ENCODE data around the gene LLCFC1. TPM values are rescaled to one million over a fixed set of nuclear protein-coding genes. Genes with fewer than 3 reads are reported as not detected.

Gene LLCFC1
- total RNA-seq, result not detected in 2 replicates

DNA sequence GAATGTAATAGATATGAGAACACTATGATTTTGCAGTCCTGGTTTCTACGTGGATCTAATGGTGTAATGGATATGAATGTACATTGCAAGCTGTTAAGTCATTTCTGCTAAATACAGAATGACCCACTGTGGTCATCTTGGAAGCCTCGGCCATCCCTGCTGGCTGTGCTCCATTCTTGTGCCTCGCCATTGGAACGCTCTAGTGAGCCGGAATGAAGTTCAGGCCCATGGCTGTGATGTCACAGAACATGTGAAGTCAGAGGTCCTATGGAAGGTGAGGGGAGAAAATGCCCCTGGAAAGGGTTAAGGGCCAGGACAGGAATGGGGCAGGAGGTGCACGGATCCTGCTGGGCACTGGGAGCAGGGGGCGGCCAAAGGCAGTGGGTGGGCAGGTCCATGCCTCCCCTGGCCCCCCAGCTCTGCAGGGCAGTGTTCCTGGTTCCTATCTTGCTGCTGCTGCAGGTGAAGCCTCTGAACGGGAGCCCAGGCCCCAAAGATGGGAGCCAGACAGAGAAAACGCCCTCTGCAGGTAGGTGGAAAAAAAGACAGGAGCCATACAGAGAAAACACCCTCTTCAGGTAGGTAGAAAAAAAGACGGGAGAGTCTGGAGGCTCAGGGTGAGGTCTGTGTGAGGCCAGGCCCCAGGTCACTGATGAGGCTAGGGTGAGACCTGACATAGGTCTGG lies at the start of gene LLCFC1:
TSS of gene LLCFC1 (plus strand) at position 259 of the 685 bp plus-strand sequence. CDS start at position 397, 138 bp downstream.
- no peak for DNase-seq (ENCODE audit: extremely low read depth, low read depth, low spot score)

GRCh38 chr7:142889816-142890215 lies 49.5 kb upstream of the LLCFC1 start:
- DNase-seq (ENCODE audit: extremely low read depth, low read depth, low spot score), result no peak

- DNase-seq (ENCODE audit: extremely low read depth, low read depth, low spot score), result no peak
Measured at GRCh38 chr7:142890874-142891485, 48.3 kb upstream of the LLCFC1 start.

DNA sequence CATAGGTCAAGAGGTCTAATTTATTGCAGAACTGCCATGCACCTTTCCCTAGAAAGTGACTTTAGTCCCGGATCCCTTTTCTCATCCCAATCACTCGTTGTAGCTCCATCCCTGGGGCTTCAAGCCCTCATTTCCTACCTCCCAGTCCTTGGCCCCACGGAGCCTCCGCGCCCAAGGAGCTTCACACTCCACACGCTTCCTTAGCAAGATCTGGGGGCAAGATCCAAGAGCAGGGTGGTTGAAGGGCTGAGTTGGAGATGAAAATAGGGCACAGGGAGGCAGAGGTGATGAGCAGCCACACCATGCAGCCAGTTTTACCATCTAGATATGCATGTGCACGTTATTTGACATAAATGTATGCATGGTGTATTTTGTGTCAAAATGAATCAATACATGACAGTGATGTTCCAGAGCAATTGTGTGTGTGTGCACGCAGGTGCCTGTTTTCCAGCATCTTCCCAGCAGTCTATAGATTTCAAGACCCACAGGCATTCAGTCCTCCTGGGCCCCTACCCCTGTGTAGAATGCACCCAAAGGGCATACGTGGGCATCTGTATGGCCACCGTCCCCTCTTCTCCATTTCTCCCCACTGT lies 47.7 kb upstream of the LLCFC1 start:
- DNase-seq (ENCODE audit: extremely low read depth, low read depth, low spot score), result no peak

DNA sequence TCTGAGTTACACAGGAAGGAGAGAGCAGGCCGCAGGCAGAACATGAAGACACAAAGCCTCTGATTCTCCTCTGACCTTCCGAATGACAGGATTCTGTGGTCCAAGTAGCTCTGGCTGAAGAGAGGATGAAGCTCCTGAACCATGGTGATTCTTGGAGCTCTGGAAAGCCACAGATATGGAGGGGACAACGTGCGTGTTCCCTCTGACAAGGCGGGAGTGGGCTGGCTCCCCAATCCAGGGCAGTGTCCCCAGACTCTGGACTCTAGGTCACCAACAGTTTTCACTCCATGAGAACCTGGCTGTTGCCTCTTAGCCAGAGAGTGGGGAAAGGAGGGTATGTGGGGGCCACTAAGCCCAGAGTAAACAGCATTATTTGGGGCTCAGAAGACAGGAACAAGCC lies 46.3 kb upstream of the LLCFC1 start:
- no peak for DNase-seq (ENCODE audit: extremely low read depth, low read depth, low spot score)

GRCh38 chr7:142894112-142894984 lies 44.9 kb upstream of the LLCFC1 start:
- DNase-seq (ENCODE audit: extremely low read depth, low read depth, low spot score), result no peak

- DNase-seq (ENCODE audit: extremely low read depth, low read depth, low spot score), result no peak
Measured at GRCh38 chr7:142894985-142895593, 44.2 kb upstream of the LLCFC1 start.

GRCh38 chr7:142896151-142896550 lies 43.1 kb upstream of the LLCFC1 start:
- DNase-seq (ENCODE audit: extremely low read depth, low read depth, low spot score), result no peak

DNA sequence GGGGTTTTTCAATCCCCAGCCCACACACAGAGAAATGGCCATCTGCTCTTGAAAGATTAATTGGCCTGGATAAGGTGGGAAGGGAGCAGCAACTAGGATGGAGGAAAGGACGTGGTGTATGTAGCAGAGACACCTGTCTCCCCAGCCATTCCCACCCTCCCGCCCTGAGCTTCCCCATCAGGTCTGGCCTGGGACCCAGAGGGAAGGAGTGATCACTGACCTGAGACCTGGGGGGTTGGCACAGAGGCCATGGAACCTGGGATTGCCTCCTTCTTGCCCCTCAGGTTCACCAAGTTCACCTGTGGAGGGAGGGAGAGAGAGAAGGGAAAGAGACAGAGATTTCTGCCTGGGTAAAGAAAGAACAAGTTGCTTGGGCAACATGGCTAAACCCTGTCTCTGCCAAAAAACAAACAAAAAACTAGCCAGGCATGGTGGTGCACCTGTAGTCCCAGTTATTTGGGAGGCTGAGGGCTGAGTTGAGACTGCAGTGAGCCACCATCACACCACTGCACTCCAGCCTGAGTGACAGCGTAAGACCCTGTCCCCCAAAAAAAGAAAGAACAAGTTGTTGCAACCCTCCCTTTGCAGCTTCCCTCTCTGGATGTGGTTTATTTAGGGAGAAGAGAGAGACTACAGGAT lies 42.4 kb upstream of the LLCFC1 start:
- no peak for DNase-seq (ENCODE audit: extremely low read depth, low read depth, low spot score)

GRCh38 chr7:142897691-142898090 lies 41.6 kb upstream of the LLCFC1 start:
- DNase-seq (ENCODE audit: extremely low read depth, low read depth, low spot score), result no peak

- no peak for DNase-seq (ENCODE audit: extremely low read depth, low read depth, low spot score)
Measured at GRCh38 chr7:142898377-142899170, 40.7 kb upstream of the LLCFC1 start.

GRCh38 chr7:142899661-142900060 lies 39.6 kb upstream of the LLCFC1 start:
- DNase-seq (ENCODE audit: extremely low read depth, low read depth, low spot score), result no peak

- no peak for DNase-seq (ENCODE audit: extremely low read depth, low read depth, low spot score)
Measured at GRCh38 chr7:142901426-142902259, 37.6 kb upstream of the LLCFC1 start.

GRCh38 chr7:142904128-142904527 lies 35.2 kb upstream of the LLCFC1 start:
- DNase-seq (ENCODE audit: extremely low read depth, low read depth, low spot score), result no peak

DNA sequence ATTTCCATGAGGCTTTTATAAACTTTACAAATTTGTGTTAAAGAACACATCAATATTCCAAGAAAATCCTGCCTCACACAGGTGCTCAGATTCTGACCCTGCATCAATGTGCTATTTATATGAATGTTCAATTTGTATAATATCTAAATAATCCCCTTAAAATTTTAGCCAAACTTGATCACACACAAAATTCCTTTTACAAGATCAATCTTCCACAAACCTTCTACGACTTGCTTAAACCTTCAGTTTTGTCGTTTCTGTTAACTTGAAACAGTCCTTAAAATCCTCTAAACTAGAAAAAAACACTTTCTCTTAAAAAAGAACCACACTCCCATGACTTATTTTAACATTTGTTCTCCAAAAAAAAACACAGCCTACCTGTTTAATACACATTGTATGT lies 33.5 kb upstream of the LLCFC1 start:
- DNase-seq (ENCODE audit: extremely low read depth, low read depth, low spot score), result no peak

DNA sequence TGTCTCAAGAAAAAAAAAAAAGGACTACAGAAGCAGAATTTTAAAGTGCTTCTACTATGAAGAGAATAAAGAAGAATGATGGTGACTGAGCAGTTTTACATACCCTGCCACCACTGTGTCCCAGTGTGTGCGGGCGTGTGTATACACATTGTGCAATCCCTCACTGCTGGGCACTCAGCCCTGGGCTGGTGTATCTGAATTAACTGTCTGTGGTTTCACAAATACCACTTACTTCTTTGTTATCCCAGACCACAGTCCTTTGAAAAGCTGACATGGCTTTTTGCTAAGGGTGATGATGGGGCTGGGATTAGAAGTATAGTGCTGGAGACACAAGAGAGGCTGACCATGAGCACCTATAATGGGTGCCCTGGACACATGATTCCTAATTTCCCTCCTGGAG lies 32.6 kb upstream of the LLCFC1 start:
- DNase-seq (ENCODE audit: extremely low read depth, low read depth, low spot score), result no peak

GRCh38 chr7:142908290-142908689 lies 31.0 kb upstream of the LLCFC1 start:
- no peak for DNase-seq (ENCODE audit: extremely low read depth, low read depth, low spot score)

All from glomerular endothelial cell (primary cell).